HepG2 (cell line): ENCODE results near the gene ANKRD13D. TPM values are rescaled to one million over a fixed set of nuclear protein-coding genes. Genes with fewer than 3 reads are reported as not detected.

ENCODE experiments used
- GABPB1 ChIP-seq: IDR thresholded peaks from 2 replicates; pipeline ENCODE4 v1.6.1; 2016; ENCODE audit warnings: mild to moderate bottlenecking, missing genetic modification reagents, moderate library complexity, missing compliant biosample characterization
- HES4 ChIP-seq: sonication (generic); formaldehyde crosslinking; IDR thresholded peaks from 2 replicates; pipeline ENCODE4 v1.9.0; 2021; ENCODE audit warnings: mild to moderate bottlenecking, missing genetic modification reagents, borderline replicate concordance
- HNF1B ChIP-seq: sonication (generic); formaldehyde crosslinking; IDR thresholded peaks from 2 replicates; pipeline ENCODE4 v1.5.1; 2020; ENCODE audit warnings: mild to moderate bottlenecking, moderate library complexity, missing genetic modification reagents
- HNRNPL ChIP-seq: fragments of 200-400 bp; formaldehyde crosslinking; IDR thresholded peaks from 2 replicates; pipeline ENCODE4 v1.6.1; 2017; ENCODE audit warnings: mild to moderate bottlenecking, low read depth, low read length
- KLF6 ChIP-seq: IDR thresholded peaks from 2 replicates; pipeline ENCODE4 v1.8.0; 2016; ENCODE audit warnings: missing biosample characterization, missing genetic modification reagents
- NFIB ChIP-seq: sonication (generic); formaldehyde crosslinking; IDR thresholded peaks from 2 replicates; pipeline ENCODE4 v1.9.0; 2021; ENCODE audit warnings: missing genetic modification reagents, mild to moderate bottlenecking, borderline replicate concordance
- NONO ChIP-seq, 2 experiments: fragments of 450-650 bp in 1 of 2; sonication (generic) in 1 of 2; formaldehyde crosslinking in 1 of 2; IDR thresholded peaks in 1 of 2; conservative IDR thresholded peaks in 1 of 2; 2 replicates each; pipeline versions ENCODE4 v1.6.1 to v1.8.0; 2017 to 2022; ENCODE audit warnings: mild to moderate bottlenecking in 1 of 2, missing genetic modification reagents in 1 of 2, moderate library complexity in 1 of 2
- RBM39 ChIP-seq: fragments of 200-400 bp; formaldehyde crosslinking; IDR thresholded peaks from one replicate; pipeline ENCODE4 v1.6.1; 2018; ENCODE audit warnings: antibody characterized with exemption, mild to moderate bottlenecking, low read depth, low read length; ENCODE audit not compliant: poor library complexity, severe bottlenecking
- REL ChIP-seq: sonication (generic); formaldehyde crosslinking; conservative IDR thresholded peaks from 2 replicates; pipeline ENCODE4 v1.8.0; 2022; ENCODE audit warnings: mild to moderate bottlenecking, missing genetic modification reagents, moderate library complexity
- SOX6 ChIP-seq, 2 experiments: fragments of 450-650 bp in 1 of 2; sonication (generic) in 1 of 2; formaldehyde crosslinking in 1 of 2; IDR thresholded peaks; 2 replicates each; pipeline versions ENCODE4 v1.4.0 to v1.6.1; 2017 to 2020; ENCODE audit warnings: antibody characterized with exemption in 1 of 2, mild to moderate bottlenecking in 1 of 2, missing genetic modification reagents in 1 of 2
- STAT6 ChIP-seq: sonication (generic); formaldehyde crosslinking; IDR thresholded peaks from 2 replicates; pipeline ENCODE4 v1.4.0; 2020; ENCODE audit warnings: missing genetic modification reagents, mild to moderate bottlenecking, borderline replicate concordance
- ZFY ChIP-seq: sonication (generic); formaldehyde crosslinking; IDR thresholded peaks from 2 replicates; pipeline ENCODE4 v1.4.0; 2020; ENCODE audit warnings: missing genetic modification reagents
- ZNF205 ChIP-seq: IDR thresholded peaks from 2 replicates; pipeline ENCODE4 v1.6.1; 2018; ENCODE audit warnings: missing biosample characterization, missing genetic modification reagents
- ZNF562 ChIP-seq: sonication (generic); formaldehyde crosslinking; IDR thresholded peaks from 2 replicates; pipeline ENCODE4 v1.8.0; 2022; ENCODE audit warnings: missing genetic modification reagents, borderline replicate concordance
- ZNF563 ChIP-seq: sonication (generic); formaldehyde crosslinking; IDR thresholded peaks from 2 replicates; pipeline ENCODE4 v1.8.0; 2022; ENCODE audit warnings: mild to moderate bottlenecking, moderate library complexity, missing genetic modification reagents
- ZNF572 ChIP-seq: sonication (generic); formaldehyde crosslinking; IDR thresholded peaks from 2 replicates; pipeline ENCODE4 v1.5.1; 2020; ENCODE audit warnings: mild to moderate bottlenecking, missing genetic modification reagents
- ZNF776 ChIP-seq: sonication (generic); formaldehyde crosslinking; IDR thresholded peaks from 2 replicates; pipeline ENCODE4 v1.4.0; 2020; ENCODE audit warnings: mild to moderate bottlenecking, missing genetic modification reagents
- ZSCAN25 ChIP-seq: sonication (generic); formaldehyde crosslinking; IDR thresholded peaks from 2 replicates; pipeline ENCODE4 v1.8.0; 2022; ENCODE audit warnings: mild to moderate bottlenecking, missing genetic modification reagents
- polyA plus RNA-seq, 8 experiments: library from polyadenylated mRNA; depleted of rRNA in 3 of 8; stranded (reverse) in 7 of 8; unstranded in 1 of 8; fragments of >200 nt; fragmentation: Illumina TruSeq in 4 of 8; extraction: Trizol in 4 of 8; gene quantifications; 2 replicates each; pipeline versions ENCODE4 v1.2.1 to v1.2.3, GENCODE V29; 2011 to 2016; ENCODE audit warnings: low read depth in 4 of 8, missing spikeins in 1 of 8, mixed read lengths in 1 of 8; ENCODE audit not compliant: insufficient read depth in 1 of 8
- total RNA-seq, 5 experiments: library from RNA; depleted of rRNA; stranded (reverse); fragments of >200 nt; fragmentation: Illumina TruSeq; extraction: Trizol; gene quantifications; 2 replicates each; pipeline ENCODE4 v1.2.3, GENCODE V29; 2016; ENCODE audit warnings: low read depth in 1 of 5
- TF ChIP-seq, protein P1 (sequence below): sonication (generic); formaldehyde crosslinking; IDR thresholded peaks from 2 replicates; pipeline ENCODE4 v1.5.0; 2020; ENCODE audit warnings: mild to moderate bottlenecking, missing genetic modification reagents, borderline replicate concordance

The ANKRD13D gene
- total and polyA plus RNA-seq, 2 of the 13 experiments (the other 11 are each of a cell fraction or from before 2014, with no cell fraction given), result 18.6 to 27.3 TPM

- TF ChIP-seq ZNF572 (no peak), ZNF562 (CRISPR knock-in tag) (no peak), REL (CRISPR knock-in tag) (peak; percentile 53; the same call in 1 of the 2 replicates), HNF1B (CRISPR knock-in tag) (0 out of 2 replicates have a peak, but pooled peaks have one; percentile 29), HNRNPL (peak; percentile 75; the same call in 1 of the 2 replicates), SOX6 (IDR thresholded peaks at IDR 0.05) (no peak), SOX6 (CRISPR knock-in tag; IDR thresholded peaks at IDR 0.05) (0 out of 2 replicates have a peak, but pooled peaks have one; percentile 5), STAT6 (no peak), NFIB (CRISPR knock-in tag) (0 out of 2 replicates have a peak, but pooled peaks have one; percentile 56), KLF6 (CRISPR knock-in tag) (no peak), ZNF205 (0 out of 2 replicates have a peak, but pooled peaks have one; percentile 15), NONO (IDR thresholded peaks at IDR 0.05) (no peak), NONO (CRISPR knock-in tag; conservative IDR thresholded peaks at IDR 0.05) (0 out of 2 replicates have a peak, but pooled peaks have one; percentile 20), RBM39 (peak; percentile 29), ZFY (CRISPR knock-in tag) (0 out of 2 replicates have a peak, but pooled peaks have one; percentile 11), GABPB1 (0 out of 2 replicates have a peak, but pooled peaks have one; percentile 18), HES4 (peak; percentile 40; the same call in 1 of the 2 replicates), ZSCAN25 (peak; percentile 87), ZNF776 (0 out of 2 replicates have a peak, but pooled peaks have one; percentile 10), ZNF563 (CRISPR knock-in tag) (peak; percentile 49; the same call in 1 of the 2 replicates)
- TF ChIP-seq, protein P1, sequence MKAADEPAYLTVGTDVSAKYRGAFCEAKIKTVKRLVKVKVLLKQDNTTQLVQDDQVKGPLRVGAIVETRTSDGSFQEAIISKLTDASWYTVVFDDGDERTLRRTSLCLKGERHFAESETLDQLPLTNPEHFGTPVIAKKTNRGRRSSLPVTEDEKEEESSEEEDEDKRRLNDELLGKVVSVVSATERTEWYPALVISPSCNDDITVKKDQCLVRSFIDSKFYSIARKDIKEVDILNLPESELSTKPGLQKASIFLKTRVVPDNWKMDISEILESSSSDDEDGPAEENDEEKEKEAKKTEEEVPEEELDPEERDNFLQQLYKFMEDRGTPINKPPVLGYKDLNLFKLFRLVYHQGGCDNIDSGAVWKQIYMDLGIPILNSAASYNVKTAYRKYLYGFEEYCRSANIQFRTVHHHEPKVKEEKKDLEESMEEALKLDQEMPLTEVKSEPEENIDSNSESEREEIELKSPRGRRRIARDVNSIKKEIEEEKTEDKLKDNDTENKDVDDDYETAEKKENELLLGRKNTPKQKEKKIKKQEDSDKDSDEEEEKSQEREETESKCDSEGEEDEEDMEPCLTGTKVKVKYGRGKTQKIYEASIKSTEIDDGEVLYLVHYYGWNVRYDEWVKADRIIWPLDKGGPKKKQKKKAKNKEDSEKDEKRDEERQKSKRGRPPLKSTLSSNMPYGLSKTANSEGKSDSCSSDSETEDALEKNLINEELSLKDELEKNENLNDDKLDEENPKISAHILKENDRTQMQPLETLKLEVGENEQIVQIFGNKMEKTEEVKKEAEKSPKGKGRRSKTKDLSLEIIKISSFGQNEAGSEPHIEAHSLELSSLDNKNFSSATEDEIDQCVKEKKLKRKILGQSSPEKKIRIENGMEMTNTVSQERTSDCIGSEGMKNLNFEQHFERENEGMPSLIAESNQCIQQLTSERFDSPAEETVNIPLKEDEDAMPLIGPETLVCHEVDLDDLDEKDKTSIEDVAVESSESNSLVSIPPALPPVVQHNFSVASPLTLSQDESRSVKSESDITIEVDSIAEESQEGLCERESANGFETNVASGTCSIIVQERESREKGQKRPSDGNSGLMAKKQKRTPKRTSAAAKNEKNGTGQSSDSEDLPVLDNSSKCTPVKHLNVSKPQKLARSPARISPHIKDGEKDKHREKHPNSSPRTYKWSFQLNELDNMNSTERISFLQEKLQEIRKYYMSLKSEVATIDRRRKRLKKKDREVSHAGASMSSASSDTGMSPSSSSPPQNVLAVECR (CRISPR knock-in tag), result peak; percentile 40; the same call in 1 of the 2 replicates
These were observed 762 bp downstream of the ANKRD13D start (continued) for GRCh38 chr11:67289651-67290479.
